H54 (cell line): Measurements from ENCODE around the gene ESYT1.

Source experiments
- DNase-seq: peaks from one replicate; pipeline ENCODE4 v3.0.0; 2011; ENCODE audit warnings: low spot score, mixed read lengths; ENCODE audit not compliant: insufficient read length
- FAIRE-seq: peaks from 3 replicates; lab custom pipeline; 2011; peaks lifted over from hg19 to GRCh38; lab: Jason Lieb, UNC
- POLR2A ChIP-seq: IDR thresholded peaks from 2 replicates; pipeline ENCODE4 v1.6.1; 2011; ENCODE audit warnings: low read depth, mild to moderate bottlenecking, low read length

The ESYT1 gene

GRCh38 chr12:56127888-56128669 lies at the start of gene ESYT1:
TSS of gene ESYT1 (plus strand) at chr12:56128267. CDS start at chr12:56128320, 53 bp downstream.
- peak; percentile 80 for TF ChIP-seq POLR2A
- peak; percentile 93 for DNase-seq
- FAIRE-seq, result peak; percentile 91

GRCh38 chr12:56078427-56078826 lies 49.6 kb upstream of the ESYT1 start:
- no peak for FAIRE-seq
- no peak for DNase-seq
- no peak for TF ChIP-seq POLR2A

- TF ChIP-seq POLR2A, result no peak
- no peak for FAIRE-seq
- DNase-seq, result peak; percentile 79
Observed at GRCh38 chr12:56078931-56079722, 48.9 kb upstream of the ESYT1 start.

- peak; percentile 89 for DNase-seq
- TF ChIP-seq POLR2A, result no peak; the same call in 1 of the 2 replicates
- FAIRE-seq, result peak; percentile 75
Observed at GRCh38 chr12:56079723-56080555, 48.1 kb upstream of the ESYT1 start, which contains the start of gene ERBB3. TSS of gene ERBB3 (plus strand) at chr12:56080165. CDS start at chr12:56080301, 136 bp downstream.

- FAIRE-seq, result no peak
- no peak for TF ChIP-seq POLR2A
- no peak for DNase-seq
Observed at GRCh38 chr12:56080556-56081138, 47.4 kb upstream of the ESYT1 start.

GRCh38 chr12:56081393-56082347 lies 46.4 kb upstream of the ESYT1 start:
- FAIRE-seq, result no peak
- DNase-seq, result no peak
- TF ChIP-seq POLR2A, result no peak

- DNase-seq (no peak), FAIRE-seq (no peak)
- no peak for TF ChIP-seq POLR2A
Observed at GRCh38 chr12:56082382-56082781, 45.7 kb upstream of the ESYT1 start.

GRCh38 chr12:56082967-56083366 lies 45.1 kb upstream of the ESYT1 start:
- DNase-seq (no peak), FAIRE-seq (no peak)
- TF ChIP-seq POLR2A, result no peak

GRCh38 chr12:56084958-56085543 lies 43.0 kb upstream of the ESYT1 start:
- FAIRE-seq (no peak), DNase-seq (no peak)
- TF ChIP-seq POLR2A, result no peak

- TF ChIP-seq POLR2A, result no peak
- FAIRE-seq, result no peak
- DNase-seq, result no peak
Observed at GRCh38 chr12:56086096-56086495, 42.0 kb upstream of the ESYT1 start.

GRCh38 chr12:56086608-56087007 lies 41.5 kb upstream of the ESYT1 start:
- DNase-seq (no peak), FAIRE-seq (no peak)
- no peak for TF ChIP-seq POLR2A

- no peak for FAIRE-seq
- DNase-seq, result peak; percentile 42
- TF ChIP-seq POLR2A, result no peak
Observed at GRCh38 chr12:56087220-56087619, 40.8 kb upstream of the ESYT1 start.

GRCh38 chr12:56097738-56098137 lies 30.3 kb upstream of the ESYT1 start:
- TF ChIP-seq POLR2A, result no peak
- FAIRE-seq, result no peak
- no peak for DNase-seq
